Measurements from ENCODE around the gene ARHGAP8. TPM values are rescaled to one million over a fixed set of nuclear protein-coding genes. Genes with fewer than 3 reads are reported as not detected.

The ARHGAP8 gene
- total RNA-seq, 2 donors from 2014 or later, result 34.6 to 64.5 TPM

DNA sequence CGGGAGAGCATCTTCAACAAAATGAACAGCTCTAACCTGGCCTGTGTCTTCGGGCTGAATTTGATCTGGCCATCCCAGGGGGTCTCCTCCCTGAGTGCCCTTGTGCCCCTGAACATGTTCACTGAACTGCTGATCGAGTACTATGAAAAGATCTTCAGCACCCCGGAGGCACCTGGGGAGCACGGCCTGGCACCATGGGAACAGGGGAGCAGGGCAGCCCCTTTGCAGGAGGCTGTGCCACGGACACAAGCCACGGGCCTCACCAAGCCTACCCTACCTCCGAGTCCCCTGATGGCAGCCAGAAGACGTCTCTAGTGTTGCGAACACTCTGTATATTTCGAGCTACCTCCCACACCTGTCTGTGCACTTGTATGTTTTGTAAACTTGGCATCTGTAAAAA lies 109.9 kb downstream of the ARHGAP8 start:
- Histone ChIP-seq H3K4me1 (replicated peaks) (no peaks in the 10 kb centered on the region), H3K9me3 (no peaks in the 10 kb centered on the region), H3K36me3 (no peaks in the 10 kb centered on the region), H3K27me3 (replicated peaks; ENCODE audit: insufficient read depth) (no peaks in the 10 kb centered on the region), H3K27ac (no peak overlapping the region), H3K4me3 (no peak overlapping the region)
- no peak for DNase-seq (ENCODE audit: low spot score)
- no peak for TF ChIP-seq POLR2AphosphoS5 (IDR thresholded peaks at IDR 0.05)
- TF ChIP-seq, protein P1, sequence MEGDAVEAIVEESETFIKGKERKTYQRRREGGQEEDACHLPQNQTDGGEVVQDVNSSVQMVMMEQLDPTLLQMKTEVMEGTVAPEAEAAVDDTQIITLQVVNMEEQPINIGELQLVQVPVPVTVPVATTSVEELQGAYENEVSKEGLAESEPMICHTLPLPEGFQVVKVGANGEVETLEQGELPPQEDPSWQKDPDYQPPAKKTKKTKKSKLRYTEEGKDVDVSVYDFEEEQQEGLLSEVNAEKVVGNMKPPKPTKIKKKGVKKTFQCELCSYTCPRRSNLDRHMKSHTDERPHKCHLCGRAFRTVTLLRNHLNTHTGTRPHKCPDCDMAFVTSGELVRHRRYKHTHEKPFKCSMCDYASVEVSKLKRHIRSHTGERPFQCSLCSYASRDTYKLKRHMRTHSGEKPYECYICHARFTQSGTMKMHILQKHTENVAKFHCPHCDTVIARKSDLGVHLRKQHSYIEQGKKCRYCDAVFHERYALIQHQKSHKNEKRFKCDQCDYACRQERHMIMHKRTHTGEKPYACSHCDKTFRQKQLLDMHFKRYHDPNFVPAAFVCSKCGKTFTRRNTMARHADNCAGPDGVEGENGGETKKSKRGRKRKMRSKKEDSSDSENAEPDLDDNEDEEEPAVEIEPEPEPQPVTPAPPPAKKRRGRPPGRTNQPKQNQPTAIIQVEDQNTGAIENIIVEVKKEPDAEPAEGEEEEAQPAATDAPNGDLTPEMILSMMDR (IDR thresholded peaks at IDR 0.05), result no peak
- TF ChIP-seq POLR2A (IDR thresholded peaks at IDR 0.05), result no peak
- intact Hi-C loops (cut with DNase I), result no loop called here
- WGBS, result 91% methylated on average over 11 of the region's 11 CpGs

DNA sequence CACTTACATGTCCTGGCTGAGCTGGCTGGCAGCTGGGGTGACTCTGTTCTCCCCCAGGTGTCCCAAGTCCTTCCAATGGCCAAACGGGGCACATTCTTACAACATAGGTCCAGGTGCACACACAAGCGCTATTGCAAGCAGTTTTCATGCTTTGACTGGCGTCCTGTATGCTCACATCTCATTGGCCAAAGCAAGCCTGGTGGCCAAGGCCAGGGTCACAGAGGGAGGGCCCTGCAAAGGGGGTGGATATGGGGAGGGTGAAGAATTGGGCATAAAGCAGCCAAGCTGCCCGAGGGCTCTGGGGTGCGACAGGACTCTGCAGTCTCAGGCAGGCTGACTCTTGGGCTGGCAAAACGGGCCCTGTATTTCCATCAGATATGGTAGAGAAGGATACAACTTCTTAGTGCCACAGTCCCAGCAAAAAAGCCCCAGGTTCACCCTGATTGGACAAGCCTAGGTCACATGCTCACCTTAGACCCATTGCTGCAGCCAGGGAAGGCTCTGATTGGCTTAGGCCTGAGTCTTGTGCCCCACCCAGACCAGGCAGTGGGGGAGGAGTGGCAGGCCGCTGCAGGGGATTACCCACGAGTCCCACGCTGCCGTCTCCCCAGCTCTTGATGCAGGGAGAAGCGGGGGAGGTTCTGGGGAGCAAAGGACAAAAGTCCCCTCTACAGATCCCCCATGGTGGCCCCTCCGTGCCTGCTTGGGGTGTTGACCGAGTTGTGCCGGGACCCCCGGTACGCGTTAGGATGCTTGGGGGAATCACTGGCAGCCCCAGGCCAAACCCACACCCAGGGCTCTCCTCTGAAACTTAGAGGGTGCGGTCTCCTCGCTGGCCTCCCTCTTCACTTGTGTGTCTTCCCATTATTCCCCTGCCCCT lies 110.8 kb downstream of the ARHGAP8 start:
- Histone ChIP-seq H3K27me3 (replicated peaks; ENCODE audit: insufficient read depth) (no peaks in the 10 kb centered on the region), H3K4me3 (no peak overlapping the region), H3K9me3 (no peaks in the 10 kb centered on the region), H3K36me3 (no peaks in the 10 kb centered on the region), H3K27ac (no peak overlapping the region), H3K4me1 (replicated peaks) (no peaks in the 10 kb centered on the region)
- intact Hi-C loops (cut with DNase I), result no loop called here
- 91% methylated on average over 19 of the region's 19 CpGs for WGBS
- DNase-seq (ENCODE audit: low spot score), result no peak
- TF ChIP-seq POLR2A (IDR thresholded peaks at IDR 0.05) (no peak), POLR2AphosphoS5 (IDR thresholded peaks at IDR 0.05) (no peak)
- TF ChIP-seq, protein P1 (IDR thresholded peaks at IDR 0.05), result no peak

DNA sequence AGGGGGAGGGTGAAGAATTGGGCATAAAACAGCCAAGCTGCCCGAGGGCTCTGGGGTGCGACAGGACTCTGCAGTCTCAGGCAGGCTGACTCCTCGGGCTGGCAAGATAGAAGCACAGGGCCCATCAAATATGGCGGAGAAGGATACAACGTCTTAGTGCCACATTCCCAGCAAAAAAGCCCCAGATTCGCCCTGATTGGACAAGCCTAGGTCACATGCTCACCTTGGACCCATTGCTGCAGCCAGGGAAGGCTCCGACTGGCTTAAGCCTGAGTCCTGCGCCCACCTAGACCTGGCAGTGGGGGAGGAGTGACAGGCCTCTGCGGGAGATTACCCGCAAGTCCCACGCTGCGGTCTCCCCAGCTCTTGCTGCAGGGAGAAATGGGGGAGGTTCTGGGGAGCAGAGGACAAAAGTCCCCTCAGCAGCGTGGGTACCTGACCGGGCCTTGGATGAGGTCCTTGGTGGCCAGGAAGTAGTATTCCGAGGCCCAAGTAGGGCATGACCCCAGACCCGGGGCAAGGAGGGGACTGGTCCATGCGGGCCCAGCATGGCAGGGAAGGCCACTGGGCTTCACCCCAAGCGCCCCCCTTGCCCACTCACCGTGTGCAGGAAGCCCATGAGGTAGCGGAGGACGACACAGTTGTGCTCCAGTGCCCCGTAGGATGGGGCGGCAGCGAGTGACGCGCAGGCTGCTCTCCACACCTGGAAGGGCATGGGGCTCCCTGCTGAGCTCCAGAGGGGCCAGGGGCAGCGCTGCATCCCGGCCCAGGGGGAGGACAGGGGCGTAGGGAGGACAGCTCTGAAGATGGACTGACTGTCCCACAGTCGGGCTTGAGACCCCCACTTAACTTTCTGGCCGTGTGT lies 113.0 kb downstream of the ARHGAP8 start:
- intact Hi-C loops (cut with DNase I), result no loop called here
- no peaks in the 10 kb centered on the region for H3K4me1 ChIP-seq (replicated peaks)
- H3K4me3 ChIP-seq, result no peak overlapping the region
- TF ChIP-seq POLR2A (IDR thresholded peaks at IDR 0.05) (no peak), POLR2AphosphoS5 (IDR thresholded peaks at IDR 0.05) (no peak)
- TF ChIP-seq, protein P1 (IDR thresholded peaks at IDR 0.05), result no peak
- no peaks in the 10 kb centered on the region for H3K9me3 ChIP-seq
- DNase-seq (ENCODE audit: low spot score), result no peak
- 88% methylated on average over 31 of the region's 31 CpGs for WGBS
- no peaks in the 10 kb centered on the region for H3K36me3 ChIP-seq
- no peaks in the 10 kb centered on the region for H3K27me3 ChIP-seq (replicated peaks; ENCODE audit: insufficient read depth)
- no peak overlapping the region for H3K27ac ChIP-seq

DNA sequence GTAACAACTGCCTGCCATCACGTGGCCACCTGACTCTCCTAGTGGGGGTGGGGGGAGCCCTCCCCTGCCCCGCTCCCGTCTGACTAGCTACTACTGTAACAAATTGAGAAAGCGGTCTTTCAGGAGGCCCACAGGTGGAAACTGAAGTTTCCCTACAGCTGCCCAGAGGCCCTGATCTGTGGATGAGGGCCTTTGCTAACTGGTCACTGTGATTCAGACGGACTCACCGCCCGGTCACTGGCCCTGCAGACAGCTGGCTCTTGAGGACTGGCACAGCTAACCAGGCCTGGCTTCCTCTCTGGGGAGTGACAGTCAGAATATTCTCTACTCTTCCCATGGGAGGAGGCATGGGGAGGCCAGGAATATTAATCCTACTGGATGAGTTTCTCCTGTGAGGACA lies 116.8 kb downstream of the ARHGAP8 start:
- H3K27ac ChIP-seq, result no peak overlapping the region
- no peak for DNase-seq (ENCODE audit: low spot score)
- no peak overlapping the region for H3K4me3 ChIP-seq
- H3K36me3 ChIP-seq, result no peaks in the 10 kb centered on the region
- TF ChIP-seq POLR2AphosphoS5 (IDR thresholded peaks at IDR 0.05), result no peak
- TF ChIP-seq POLR2A (IDR thresholded peaks at IDR 0.05), result no peak
- TF ChIP-seq, protein P1 (IDR thresholded peaks at IDR 0.05), result no peak
- intact Hi-C loops (cut with DNase I), result no loop called here
- WGBS, result 82% methylated on average over 7 of the region's 7 CpGs
- H3K4me1 ChIP-seq (replicated peaks), result no peaks in the 10 kb centered on the region
- H3K9me3 ChIP-seq, result no peaks in the 10 kb centered on the region
- no peaks in the 10 kb centered on the region for H3K27me3 ChIP-seq (replicated peaks; ENCODE audit: insufficient read depth)

Data from prostate gland (tissue), 2 donors.